Measurements from ENCODE around the gene DUSP9.

DNA sequence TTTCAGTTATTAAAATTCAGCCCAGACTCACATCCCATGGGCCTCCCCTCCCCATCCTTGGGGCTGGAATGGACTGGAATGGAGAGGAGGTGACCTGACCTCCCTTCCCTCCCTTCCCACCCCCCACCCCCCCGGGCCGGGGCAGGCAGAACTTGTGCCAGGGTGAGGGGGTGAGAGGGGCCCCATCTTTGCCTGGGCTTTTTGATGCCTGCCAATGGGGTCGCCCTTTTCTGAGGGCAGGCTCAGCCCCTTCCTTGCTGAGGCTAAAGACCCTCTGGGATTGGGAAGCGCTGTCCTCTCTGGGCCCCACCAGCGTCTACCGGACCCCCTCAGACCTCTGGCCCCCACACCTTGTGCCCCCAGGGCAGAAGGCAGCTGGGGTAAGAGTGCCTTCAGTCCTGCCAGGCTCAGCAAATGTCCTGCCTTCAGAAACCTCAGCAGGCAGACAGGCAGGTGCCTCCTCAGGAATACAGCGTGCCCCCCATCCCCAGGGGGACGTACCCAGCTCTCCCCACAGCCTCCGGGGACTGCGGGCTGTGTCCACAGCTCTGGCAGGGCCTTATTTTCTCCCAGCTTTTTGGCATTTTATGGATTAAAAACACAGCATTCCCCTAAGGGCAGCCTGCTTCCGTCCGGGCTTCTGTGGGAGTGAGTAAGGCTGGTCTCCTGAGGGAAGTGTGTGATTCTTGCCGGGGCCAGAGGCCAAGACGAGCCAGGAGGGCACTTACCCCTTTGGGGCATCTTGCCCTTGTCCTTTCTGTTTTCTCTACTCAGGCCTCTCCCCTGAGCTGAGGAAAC, 35.5 kb upstream of the DUSP9 start:
- TF ChIP-seq, protein P1, sequence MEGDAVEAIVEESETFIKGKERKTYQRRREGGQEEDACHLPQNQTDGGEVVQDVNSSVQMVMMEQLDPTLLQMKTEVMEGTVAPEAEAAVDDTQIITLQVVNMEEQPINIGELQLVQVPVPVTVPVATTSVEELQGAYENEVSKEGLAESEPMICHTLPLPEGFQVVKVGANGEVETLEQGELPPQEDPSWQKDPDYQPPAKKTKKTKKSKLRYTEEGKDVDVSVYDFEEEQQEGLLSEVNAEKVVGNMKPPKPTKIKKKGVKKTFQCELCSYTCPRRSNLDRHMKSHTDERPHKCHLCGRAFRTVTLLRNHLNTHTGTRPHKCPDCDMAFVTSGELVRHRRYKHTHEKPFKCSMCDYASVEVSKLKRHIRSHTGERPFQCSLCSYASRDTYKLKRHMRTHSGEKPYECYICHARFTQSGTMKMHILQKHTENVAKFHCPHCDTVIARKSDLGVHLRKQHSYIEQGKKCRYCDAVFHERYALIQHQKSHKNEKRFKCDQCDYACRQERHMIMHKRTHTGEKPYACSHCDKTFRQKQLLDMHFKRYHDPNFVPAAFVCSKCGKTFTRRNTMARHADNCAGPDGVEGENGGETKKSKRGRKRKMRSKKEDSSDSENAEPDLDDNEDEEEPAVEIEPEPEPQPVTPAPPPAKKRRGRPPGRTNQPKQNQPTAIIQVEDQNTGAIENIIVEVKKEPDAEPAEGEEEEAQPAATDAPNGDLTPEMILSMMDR (IDR thresholded peaks at IDR 0.05; ENCODE audit: low read depth, low read length, poor library complexity, severe bottlenecking): no peak
- TF ChIP-seq EZH2phosphoT487 (IDR thresholded peaks at IDR 0.05; ENCODE audit: borderline replicate concordance, low read length): no peak

Data from DOHH2 (cell line).